ENCODE measurements around the gene HACD3. TPM values are rescaled to one million over a fixed set of nuclear protein-coding genes. Genes with fewer than 3 reads are reported as not detected.

The HACD3 gene
- total and polyA plus RNA-seq, 3 donors from 2014 or later, result 37.5 to 70.6 (median 38.6) TPM

- TF ChIP-seq CTCF (IDR thresholded peaks at IDR 0.05) (no peak), POLR2A (IDR thresholded peaks at IDR 0.05) (no peak)
- peak overlapping the region; percentile 9 to 81 for H3K27ac ChIP-seq
- 30 to 44% methylated on average over 10 of the region's 10 CpGs for WGBS, 2 donors
- no peaks in the 10 kb centered on the region for H3K9me3 ChIP-seq
- H3K4me3 ChIP-seq, result no peak overlapping the region
- intact Hi-C loops (cut with DNase I; ENCODE audit: low total_unique reads), result no loop called here
- H3K27me3 ChIP-seq, result no peaks in the 10 kb centered on the region
- H3K36me3 ChIP-seq (ENCODE audit: low read depth, missing control alignments), result peaks cover 3% of the 10 kb centered on the region
- peak; percentile 87 for DNase-seq
- peaks cover 24% of the 10 kb centered on the region for H3K4me1 ChIP-seq
These were observed 17.4 kb upstream of the HACD3 start for GRCh38 chr15:65512807-65513416.

DNA sequence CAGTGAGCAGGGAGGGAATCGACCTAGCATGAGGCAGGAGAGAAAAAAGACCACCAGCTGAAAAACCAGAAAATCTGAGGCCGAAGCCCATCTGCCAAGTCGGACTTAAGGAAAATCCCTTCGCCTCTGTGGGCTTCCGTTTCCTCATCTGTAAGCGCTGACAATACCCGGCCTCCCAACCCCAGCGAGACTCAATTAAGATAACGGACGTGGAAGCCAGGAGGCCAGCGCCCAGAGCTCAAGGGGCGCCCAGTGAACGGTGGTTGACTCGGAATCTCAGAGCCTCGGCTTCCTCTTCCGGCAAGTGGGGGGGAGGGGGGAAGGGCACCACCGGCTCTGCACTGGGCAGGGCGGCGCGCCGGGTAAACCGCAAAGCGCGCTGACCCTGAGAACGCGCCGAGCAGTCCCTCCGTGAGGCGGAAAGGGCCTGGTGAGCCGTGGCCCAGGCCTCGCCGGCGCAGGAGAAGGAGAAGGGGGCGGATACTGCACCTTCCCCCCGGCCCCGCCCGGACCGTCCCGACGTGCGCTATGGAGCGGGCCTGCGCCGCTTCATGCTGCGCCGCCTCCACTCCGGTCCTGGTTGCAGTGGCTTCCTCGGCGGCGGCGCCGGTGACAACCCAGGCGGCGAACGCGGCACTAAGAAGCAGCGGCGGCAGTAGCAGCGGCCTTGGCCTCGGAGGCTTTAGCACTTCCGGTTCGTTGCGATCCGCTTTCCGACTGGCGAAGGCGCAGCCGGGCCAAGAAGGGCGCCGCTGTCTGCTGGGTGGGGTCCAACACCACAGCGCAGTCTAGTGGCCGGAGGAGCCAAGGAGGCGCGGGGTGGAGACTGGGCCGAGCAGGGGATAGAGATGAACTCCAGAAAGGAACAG lies 13.0 kb upstream of the HACD3 start, which contains the start of gene DPP8:
TSS of gene DPP8 (minus strand) at position 693 of the 869 bp plus-strand sequence. CDS start 5,136 bp downstream, outside the sequence.
- 0% methylated on average over 26 to 71 of the region's 75 CpGs for WGBS, 2 donors
- Histone ChIP-seq H3K36me3 (ENCODE audit: low read depth, missing control alignments) (no peaks in the 10 kb centered on the region), H3K27me3 (no peaks in the 10 kb centered on the region), H3K27ac (peak within 1 kb of the TSS; percentile 92 to 96), H3K9me3 (no peaks in the 10 kb centered on the region), H3K4me3 (peak within 1 kb of the TSS; percentile 96 to 100), H3K4me1 (peaks cover 21% of the 10 kb centered on the region)
- TF ChIP-seq CTCF (IDR thresholded peaks at IDR 0.05) (peak; percentile 71 to 90 (median 81)), POLR2A (IDR thresholded peaks at IDR 0.05) (no peak)
- peak; percentile 95 for DNase-seq
- intact Hi-C loops (cut with DNase I; ENCODE audit: low total_unique reads), result no loop called here

GRCh38 chr15:65517866-65518207 lies 12.4 kb upstream of the HACD3 start:
- Histone ChIP-seq H3K4me1 (peaks cover 21% of the 10 kb centered on the region), H3K27me3 (no peaks in the 10 kb centered on the region), H3K9me3 (no peaks in the 10 kb centered on the region), H3K27ac (peak overlapping the region; percentile 92 to 96), H3K36me3 (ENCODE audit: low read depth, missing control alignments) (no peaks in the 10 kb centered on the region), H3K4me3 (peak overlapping the region; percentile 96 to 100)
- DNase-seq, result no peak
- no peak for TF ChIP-seq POLR2A (IDR thresholded peaks at IDR 0.05)
- intact Hi-C loops (cut with DNase I; ENCODE audit: low total_unique reads), result no loop called here
- 27 to 29% methylated on average over 8 of the region's 8 CpGs for WGBS, 2 donors

DNA sequence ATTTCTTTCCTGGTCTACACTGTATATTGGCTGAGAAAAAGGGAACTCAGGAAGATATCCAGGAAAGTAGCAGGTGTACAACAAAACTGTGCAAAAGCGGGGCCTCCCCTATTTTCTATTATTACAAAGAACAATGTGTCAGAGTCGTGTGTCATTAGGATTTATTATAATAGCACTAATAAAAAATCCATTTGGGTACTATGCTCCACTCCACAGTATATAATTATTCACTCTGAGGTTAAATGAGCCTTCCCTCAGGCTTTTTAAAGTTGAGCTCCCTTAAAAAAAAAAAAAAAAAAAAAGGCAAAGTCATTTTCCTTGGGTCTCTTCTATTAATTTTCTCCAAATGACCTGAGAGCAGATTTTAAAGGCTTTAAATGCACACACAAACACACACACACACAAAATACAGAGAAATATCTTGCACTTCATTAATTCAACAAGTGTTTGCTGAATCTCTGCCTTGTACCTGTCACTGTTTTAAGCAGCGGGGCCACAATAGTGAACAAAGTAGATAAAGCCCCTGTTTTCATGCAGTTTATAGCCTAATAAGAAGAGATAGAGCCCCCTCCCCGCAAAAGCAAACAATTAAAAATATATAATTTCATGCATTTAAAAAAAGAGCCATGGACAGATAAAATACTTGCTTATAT lies 11.5 kb upstream of the HACD3 start:
- intact Hi-C loops (cut with DNase I; ENCODE audit: low total_unique reads), result no loop called here
- no peaks in the 10 kb centered on the region for H3K36me3 ChIP-seq (ENCODE audit: low read depth, missing control alignments)
- no peak overlapping the region for H3K27ac ChIP-seq
- TF ChIP-seq CTCF (IDR thresholded peaks at IDR 0.05) (no peak), POLR2A (IDR thresholded peaks at IDR 0.05) (no peak)
- no peak overlapping the region for H3K4me3 ChIP-seq
- H3K9me3 ChIP-seq, result no peaks in the 10 kb centered on the region
- no peaks in the 10 kb centered on the region for H3K27me3 ChIP-seq
- DNase-seq, result no peak
- WGBS, 2 donors, result 83 to 90% methylated on average over 4 of the region's 4 CpGs
- peaks cover 15% of the 10 kb centered on the region for H3K4me1 ChIP-seq

DNA sequence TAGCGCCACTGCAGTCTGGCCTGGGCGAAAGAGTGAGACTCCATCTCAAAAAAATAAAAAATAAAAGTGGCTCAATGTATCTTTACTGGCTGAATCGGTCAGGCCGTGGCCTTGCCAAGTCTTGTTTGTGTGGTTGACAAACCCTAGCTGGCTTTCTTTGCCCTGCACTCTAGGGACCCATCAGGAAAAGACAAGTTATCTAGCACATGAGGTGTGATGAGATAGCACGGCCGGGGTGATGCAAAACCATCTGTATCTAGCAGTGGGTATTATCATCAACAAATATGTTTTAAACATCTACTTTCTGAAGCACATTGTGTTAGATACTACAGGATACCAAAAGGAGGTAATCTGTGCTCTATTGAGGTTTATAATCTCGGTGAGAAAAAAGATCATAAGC lies 8.9 kb upstream of the HACD3 start:
- intact Hi-C loops (cut with DNase I; ENCODE audit: low total_unique reads), result no loop called here
- no peaks in the 10 kb centered on the region for H3K9me3 ChIP-seq
- no peak overlapping the region for H3K4me3 ChIP-seq
- no peak for TF ChIP-seq POLR2A (IDR thresholded peaks at IDR 0.05)
- no peak for TF ChIP-seq CTCF (IDR thresholded peaks at IDR 0.05)
- no peak overlapping the region for H3K27ac ChIP-seq
- no peaks in the 10 kb centered on the region for H3K27me3 ChIP-seq
- peaks cover 3% of the 10 kb centered on the region for H3K4me1 ChIP-seq
- no peak for DNase-seq
- WGBS, 2 donors, result 85 to 87% methylated on average over 7 of the region's 7 CpGs
- no peaks in the 10 kb centered on the region for H3K36me3 ChIP-seq (ENCODE audit: low read depth, missing control alignments)

All from testis (tissue), 3 donors.